K562 (cell line): ENCODE measurements around the gene SPHK1. TPM values are rescaled to one million over a fixed set of nuclear protein-coding genes. Genes with fewer than 3 reads are reported as not detected.

Experiments used
- HINFP ChIP-seq: fragments of 450-650 bp; conservative IDR thresholded peaks from 2 replicates; pipeline ENCODE4 v1.6.1; 2016; ENCODE audit warnings: missing genetic modification characterization, low read depth, mild to moderate bottlenecking, control low read depth, missing compliant biosample characterization
- IFI16 ChIP-seq: fragments of 250-450 bp; sonication (Bioruptor Pico); IDR thresholded peaks from 2 replicates; pipeline ENCODE4 v2.1.2; 2022; ENCODE audit warnings: mild to moderate bottlenecking, inconsistent platforms
- MCM7 ChIP-seq, 2 experiments: fragments of 450-650 bp; IDR thresholded peaks; 2 replicates each; pipeline ENCODE4 v1.6.1; 2016 to 2018
- PRDM10 ChIP-seq: fragments of 450-650 bp; IDR thresholded peaks from 2 replicates; pipeline ENCODE4 v1.6.1; 2018; ENCODE audit not compliant: partially characterized antibody
- RBM15 ChIP-seq: fragments of 200-400 bp; formaldehyde crosslinking; IDR thresholded peaks from 2 replicates; pipeline ENCODE4 v1.6.1; 2018; ENCODE audit warnings: mild to moderate bottlenecking, low read length, moderate library complexity; ENCODE audit not compliant: insufficient read depth
- polyA plus RNA-seq, 8 experiments: library from polyadenylated mRNA; depleted of rRNA in 4 of 8; stranded (reverse) in 5 of 8; unstranded in 3 of 8; fragments of >200 nt; fragmentation: Nextera tagmentation in 2 of 8; fragmentation: Illumina TruSeq in 1 of 8; extraction: Ambion mirVana in 2 of 8; extraction: Trizol in 1 of 8; gene quantifications; 2 replicates each; pipeline versions ENCODE4 v1.2.1 to v1.2.3, GENCODE V29; 2011 to 2014; ENCODE audit warnings: inconsistent platforms in 1 of 8, missing spikeins in 1 of 8
- total RNA-seq, 7 experiments: library from RNA; depleted of rRNA in 6 of 7; stranded (reverse); fragments of >200 nt in 6 of 7; fragmentation: Illumina TruSeq in 2 of 7; extraction: Trizol in 2 of 7; gene quantifications; 2 replicates each; pipeline versions ENCODE4 v1.2.1 to v1.2.3, GENCODE V29; 2011 to 2021; ENCODE audit warnings: low replicate concordance in 1 of 7
- TF ChIP-seq, protein P1 (sequence below): fragments of 450-650 bp; IDR thresholded peaks from 2 replicates; pipeline ENCODE4 v1.6.1; 2016; ENCODE audit warnings: borderline replicate concordance

SPHK1 gene
- total and polyA plus RNA-seq, 9 of the 15 experiments (the other 6 are each of a cell fraction or from before 2014, with no cell fraction given): 0.21 to 60.3 (median 14.5) TPM

DNA sequence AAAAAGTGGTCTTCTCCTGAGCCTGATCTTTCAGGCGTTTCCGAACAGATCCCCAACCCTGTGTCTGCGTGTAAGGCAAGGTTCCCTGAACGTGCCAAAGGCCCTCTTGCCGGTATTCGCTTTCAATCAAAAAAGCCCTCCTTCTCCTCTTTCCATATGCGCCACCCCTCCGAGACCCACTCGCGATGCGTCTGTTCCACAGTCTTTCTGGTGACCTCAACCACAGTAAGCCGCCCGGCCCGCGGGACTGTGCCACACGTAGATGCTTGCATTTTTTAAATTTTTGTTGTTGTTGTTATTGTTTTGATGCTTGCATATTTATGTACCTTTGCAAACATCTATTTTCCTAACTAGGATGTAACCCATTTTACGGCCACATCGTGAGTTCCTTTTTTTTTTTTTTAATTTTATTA lies 30.1 kb upstream of the SPHK1 start (continued):
- TF ChIP-seq, protein P1, sequence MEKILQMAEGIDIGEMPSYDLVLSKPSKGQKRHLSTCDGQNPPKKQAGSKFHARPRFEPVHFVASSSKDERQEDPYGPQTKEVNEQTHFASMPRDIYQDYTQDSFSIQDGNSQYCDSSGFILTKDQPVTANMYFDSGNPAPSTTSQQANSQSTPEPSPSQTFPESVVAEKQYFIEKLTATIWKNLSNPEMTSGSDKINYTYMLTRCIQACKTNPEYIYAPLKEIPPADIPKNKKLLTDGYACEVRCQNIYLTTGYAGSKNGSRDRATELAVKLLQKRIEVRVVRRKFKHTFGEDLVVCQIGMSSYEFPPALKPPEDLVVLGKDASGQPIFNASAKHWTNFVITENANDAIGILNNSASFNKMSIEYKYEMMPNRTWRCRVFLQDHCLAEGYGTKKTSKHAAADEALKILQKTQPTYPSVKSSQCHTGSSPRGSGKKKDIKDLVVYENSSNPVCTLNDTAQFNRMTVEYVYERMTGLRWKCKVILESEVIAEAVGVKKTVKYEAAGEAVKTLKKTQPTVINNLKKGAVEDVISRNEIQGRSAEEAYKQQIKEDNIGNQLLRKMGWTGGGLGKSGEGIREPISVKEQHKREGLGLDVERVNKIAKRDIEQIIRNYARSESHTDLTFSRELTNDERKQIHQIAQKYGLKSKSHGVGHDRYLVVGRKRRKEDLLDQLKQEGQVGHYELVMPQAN: peak; percentile 46; the same call in 1 of the 2 replicates
- TF ChIP-seq HINFP (tag) (no peak), MCM7 (IDR thresholded peaks at IDR 0.05) (no peak), IFI16 (CRISPR knock-in tag) (no peak), RBM15 (no peak), PRDM10 (peak; percentile 40)
